GM12874 (cell line): ENCODE results near the gene LTV1.

ENCODE experiments used
- CTCF ChIP-seq: IDR thresholded peaks from 2 replicates; pipeline ENCODE4 v1.5.1; 2011; ENCODE audit warnings: low read depth, mild to moderate bottlenecking, control low read depth, low read length, moderate library complexity; ENCODE audit not compliant: insufficient read depth

Gene LTV1

GRCh38 chr6:143880412-143880811 is 37.3 kb downstream of the LTV1 start:
- no peak for TF ChIP-seq CTCF

GRCh38 chr6:143882401-143882930 is 39.3 kb downstream of the LTV1 start:
- TF ChIP-seq CTCF, result no peak

- TF ChIP-seq CTCF, result no peak
Observed at GRCh38 chr6:143884216-143884900, 41.2 kb downstream of the LTV1 start.

- TF ChIP-seq CTCF, result no peak
Observed at GRCh38 chr6:143885116-143885515, 42.0 kb downstream of the LTV1 start.

- no peak for TF ChIP-seq CTCF
Observed at GRCh38 chr6:143894655-143895054, 51.5 kb downstream of the LTV1 start.

GRCh38 chr6:143896126-143896860 is 53.2 kb downstream of the LTV1 start:
- no peak for TF ChIP-seq CTCF

- TF ChIP-seq CTCF, result no peak
Observed at GRCh38 chr6:143900358-143900757, 57.2 kb downstream of the LTV1 start.
